ENCODE data around the gene ZNF273.

ZNF273 gene

GRCh38 chr7:64872351-64873154 lies 30.5 kb upstream of the ZNF273 start:
- WGBS, result 89% methylated on average over 36 of the region's 36 CpGs
- Histone ChIP-seq H3K4me3 (ENCODE audit: insufficient read depth in 1 of 2, low read depth in 1 of 2, low read length in 2 of 2) (no peak overlapping the region), H3K9me3 (ENCODE audit: control insufficient read depth, low read length) (peaks cover 13% of the 10 kb centered on the region), H3K79me1 (replicated peaks; ENCODE audit: low read length, poor library complexity, severe bottlenecking) (no peaks in the 10 kb centered on the region), H3K4me1 (ENCODE audit: control insufficient read depth, insufficient read depth, low read depth, low read length) (no peaks in the 10 kb centered on the region), H2BK12ac (ENCODE audit: low read length in 2 of 2) (no peak overlapping the region), H3K36me3 (ENCODE audit: control insufficient read depth in 1 of 2, insufficient read depth in 2 of 2, low read depth in 1 of 2, low read length in 2 of 2) (no peaks in the 10 kb centered on the region), H3K18ac (ENCODE audit: low read depth in 1 of 2, low read length in 2 of 2) (no peak overlapping the region), H4K91ac (ENCODE audit: low read length) (no peak overlapping the region), H2BK15ac (ENCODE audit: low read depth, poor library complexity, severe bottlenecking) (no peak overlapping the region), H3K4me2 (ENCODE audit: low read length, poor library complexity, severe bottlenecking) (no peak overlapping the region), H3K23ac (ENCODE audit: low read length in 2 of 2) (no peak overlapping the region), H3K27me3 (ENCODE audit: control insufficient read depth in 1 of 2, insufficient read depth in 1 of 2, low read length in 2 of 2) (peaks cover 0 to 15% of the 10 kb centered on the region in 2 experiments), H3K14ac (ENCODE audit: low read length in 2 of 2) (no peak overlapping the region), H3K27ac (ENCODE audit: low read length, poor library complexity, severe bottlenecking) (no peak overlapping the region), H2AFZ (ENCODE audit: low read depth, low read length) (no peak overlapping the region), H2AK5ac (ENCODE audit: low read length, severe bottlenecking) (no peak overlapping the region), H2BK5ac (ENCODE audit: low read depth, low read length, poor library complexity, severe bottlenecking) (no peak overlapping the region), H3K4ac (ENCODE audit: low read depth in 1 of 2, low read length in 2 of 2) (no peak overlapping the region), H4K8ac (ENCODE audit: low read length) (no peak overlapping the region), H2BK120ac (ENCODE audit: low read depth, low read length) (no peak overlapping the region), H3K9ac (ENCODE audit: low read length) (no peak overlapping the region)
- no peak for DNase-seq

- Histone ChIP-seq H2BK120ac (ENCODE audit: low read depth, low read length) (no peak overlapping the region), H3K18ac (ENCODE audit: low read depth in 1 of 2, low read length in 2 of 2) (no peak overlapping the region), H3K9ac (ENCODE audit: low read length) (no peak overlapping the region), H3K4me2 (ENCODE audit: low read length, poor library complexity, severe bottlenecking) (no peak overlapping the region), H3K27me3 (ENCODE audit: control insufficient read depth in 1 of 2, insufficient read depth in 1 of 2, low read length in 2 of 2) (peaks cover 0 to 15% of the 10 kb centered on the region in 2 experiments), H3K36me3 (ENCODE audit: control insufficient read depth in 1 of 2, insufficient read depth in 2 of 2, low read depth in 1 of 2, low read length in 2 of 2) (no peaks in the 10 kb centered on the region), H3K27ac (ENCODE audit: low read length, poor library complexity, severe bottlenecking) (no peak overlapping the region), H3K14ac (ENCODE audit: low read length in 2 of 2) (no peak overlapping the region), H2AK5ac (ENCODE audit: low read length, severe bottlenecking) (no peak overlapping the region), H2BK15ac (ENCODE audit: low read depth, poor library complexity, severe bottlenecking) (no peak overlapping the region), H3K79me1 (replicated peaks; ENCODE audit: low read length, poor library complexity, severe bottlenecking) (no peaks in the 10 kb centered on the region), H2AFZ (ENCODE audit: low read depth, low read length) (no peak overlapping the region), H3K4me3 (ENCODE audit: insufficient read depth in 1 of 2, low read depth in 1 of 2, low read length in 2 of 2) (no peak overlapping the region), H3K23ac (ENCODE audit: low read length in 2 of 2) (no peak overlapping the region), H3K4me1 (ENCODE audit: control insufficient read depth, insufficient read depth, low read depth, low read length) (no peaks in the 10 kb centered on the region), H2BK12ac (ENCODE audit: low read length in 2 of 2) (no peak overlapping the region), H4K8ac (ENCODE audit: low read length) (no peak overlapping the region), H3K9me3 (ENCODE audit: control insufficient read depth, low read length) (peaks cover 13% of the 10 kb centered on the region), H2BK5ac (ENCODE audit: low read depth, low read length, poor library complexity, severe bottlenecking) (no peak overlapping the region), H4K91ac (ENCODE audit: low read length) (no peak overlapping the region), H3K4ac (ENCODE audit: low read depth in 1 of 2, low read length in 2 of 2) (no peak overlapping the region)
- 86% methylated on average over 9 of the region's 10 CpGs for WGBS
- no peak for DNase-seq
Observed at GRCh38 chr7:64873155-64873500, 29.9 kb upstream of the ZNF273 start.

GRCh38 chr7:64873517-64873916 lies 29.6 kb upstream of the ZNF273 start:
- WGBS, result 53% methylated on average over 5 of the region's 5 CpGs

GRCh38 chr7:64874114-64874513 lies 29.0 kb upstream of the ZNF273 start:
- no peak overlapping the region for H2AK5ac ChIP-seq (ENCODE audit: low read length, severe bottlenecking)

More at GRCh38 chr7:64873517-64873916, 29.6 kb upstream of the ZNF273 start:
- H2BK5ac ChIP-seq (ENCODE audit: low read depth, low read length, poor library complexity, severe bottlenecking), result no peak overlapping the region
- H3K23ac ChIP-seq (ENCODE audit: low read length in 2 of 2), result no peak overlapping the region
- no peak overlapping the region for H3K4me3 ChIP-seq (ENCODE audit: insufficient read depth in 1 of 2, low read depth in 1 of 2, low read length in 2 of 2)
- H3K4me1 ChIP-seq (ENCODE audit: control insufficient read depth, insufficient read depth, low read depth, low read length), result no peaks in the 10 kb centered on the region
- H3K27me3 ChIP-seq (ENCODE audit: control insufficient read depth in 1 of 2, insufficient read depth in 1 of 2, low read length in 2 of 2), result peaks cover 0 to 15% of the 10 kb centered on the region in 2 experiments
- no peak overlapping the region for H3K27ac ChIP-seq (ENCODE audit: low read length, poor library complexity, severe bottlenecking)
- H2BK120ac ChIP-seq (ENCODE audit: low read depth, low read length), result no peak overlapping the region
- no peak overlapping the region for H4K8ac ChIP-seq (ENCODE audit: low read length)
- no peaks in the 10 kb centered on the region for H3K79me1 ChIP-seq (replicated peaks; ENCODE audit: low read length, poor library complexity, severe bottlenecking)
- no peak overlapping the region for H3K9ac ChIP-seq (ENCODE audit: low read length)
- no peak overlapping the region for H2BK15ac ChIP-seq (ENCODE audit: low read depth, poor library complexity, severe bottlenecking)
- no peak overlapping the region for H2AK5ac ChIP-seq (ENCODE audit: low read length, severe bottlenecking)
- no peak overlapping the region for H3K18ac ChIP-seq (ENCODE audit: low read depth in 1 of 2, low read length in 2 of 2)
- DNase-seq, result no peak
- no peak overlapping the region for H3K4me2 ChIP-seq (ENCODE audit: low read length, poor library complexity, severe bottlenecking)
- H3K9me3 ChIP-seq (ENCODE audit: control insufficient read depth, low read length), result peaks cover 13% of the 10 kb centered on the region
- no peak overlapping the region for H2BK12ac ChIP-seq (ENCODE audit: low read length in 2 of 2)
- H4K91ac ChIP-seq (ENCODE audit: low read length), result no peak overlapping the region
- no peak overlapping the region for H2AFZ ChIP-seq (ENCODE audit: low read depth, low read length)
- H3K4ac ChIP-seq (ENCODE audit: low read depth in 1 of 2, low read length in 2 of 2), result no peak overlapping the region
- H3K36me3 ChIP-seq (ENCODE audit: control insufficient read depth in 1 of 2, insufficient read depth in 2 of 2, low read depth in 1 of 2, low read length in 2 of 2), result no peaks in the 10 kb centered on the region
- no peak overlapping the region for H3K14ac ChIP-seq (ENCODE audit: low read length in 2 of 2)

More at GRCh38 chr7:64874114-64874513, 29.0 kb upstream of the ZNF273 start:
- no peak overlapping the region for H3K9ac ChIP-seq (ENCODE audit: low read length)
- H3K4me1 ChIP-seq (ENCODE audit: control insufficient read depth, insufficient read depth, low read depth, low read length), result no peaks in the 10 kb centered on the region
- 68% methylated on average over 10 of the region's 10 CpGs for WGBS
- H2AFZ ChIP-seq (ENCODE audit: low read depth, low read length), result no peak overlapping the region
- no peak for DNase-seq
- H3K14ac ChIP-seq (ENCODE audit: low read length in 2 of 2), result no peak overlapping the region
- no peak overlapping the region for H3K4me3 ChIP-seq (ENCODE audit: insufficient read depth in 1 of 2, low read depth in 1 of 2, low read length in 2 of 2)
- no peak overlapping the region for H4K8ac ChIP-seq (ENCODE audit: low read length)
- no peak overlapping the region for H2BK12ac ChIP-seq (ENCODE audit: low read length in 2 of 2)
- no peaks in the 10 kb centered on the region for H3K79me1 ChIP-seq (replicated peaks; ENCODE audit: low read length, poor library complexity, severe bottlenecking)
- no peak overlapping the region for H3K4me2 ChIP-seq (ENCODE audit: low read length, poor library complexity, severe bottlenecking)
- H3K36me3 ChIP-seq (ENCODE audit: control insufficient read depth in 1 of 2, insufficient read depth in 2 of 2, low read depth in 1 of 2, low read length in 2 of 2), result no peaks in the 10 kb centered on the region
- no peak overlapping the region for H3K27ac ChIP-seq (ENCODE audit: low read length, poor library complexity, severe bottlenecking)
- no peak overlapping the region for H4K91ac ChIP-seq (ENCODE audit: low read length)
- H2BK15ac ChIP-seq (ENCODE audit: low read depth, poor library complexity, severe bottlenecking), result no peak overlapping the region
- no peak overlapping the region for H3K4ac ChIP-seq (ENCODE audit: low read depth in 1 of 2, low read length in 2 of 2)
- no peak overlapping the region for H2BK120ac ChIP-seq (ENCODE audit: low read depth, low read length)
- peaks cover 13% of the 10 kb centered on the region for H3K9me3 ChIP-seq (ENCODE audit: control insufficient read depth, low read length)
- H2BK5ac ChIP-seq (ENCODE audit: low read depth, low read length, poor library complexity, severe bottlenecking), result no peak overlapping the region
- H3K27me3 ChIP-seq (ENCODE audit: control insufficient read depth in 1 of 2, insufficient read depth in 1 of 2, low read length in 2 of 2), result peaks cover 0 to 15% of the 10 kb centered on the region in 2 experiments
- no peak overlapping the region for H3K18ac ChIP-seq (ENCODE audit: low read depth in 1 of 2, low read length in 2 of 2)
- no peak overlapping the region for H3K23ac ChIP-seq (ENCODE audit: low read length in 2 of 2)
